HepG2 (cell line): ENCODE measurements around the gene IBA57.

Source experiments
- EZH2 ChIP-seq: conservative IDR thresholded peaks from 2 replicates; pipeline ENCODE4 v1.6.1; 2012; ENCODE audit warnings: mild to moderate bottlenecking, low read depth, low read length, moderate library complexity
- HIVEP1 ChIP-seq: sonication (generic); formaldehyde crosslinking; IDR thresholded peaks from 2 replicates; pipeline ENCODE4 v1.4.0; 2020; ENCODE audit warnings: mild to moderate bottlenecking, missing genetic modification reagents
- KDM3A ChIP-seq: IDR thresholded peaks from 2 replicates; pipeline ENCODE4 v1.6.1; 2018; ENCODE audit warnings: low read depth, missing compliant biosample characterization
- MAFK ChIP-seq, 2 experiments: IDR thresholded peaks in 1 of 2; conservative IDR thresholded peaks in 1 of 2; 2 replicates each; pipeline ENCODE4 v1.6.1; 2011; ENCODE audit warnings: improper control_type of control experiment in 2 of 2, low read length in 2 of 2
- SPEN ChIP-seq: sonication (generic); formaldehyde crosslinking; IDR thresholded peaks from 2 replicates; pipeline ENCODE4 v1.5.1; 2020; ENCODE audit warnings: low read depth, mild to moderate bottlenecking, missing genetic modification reagents
- ZNF549 ChIP-seq: sonication (generic); formaldehyde crosslinking; IDR thresholded peaks from 2 replicates; pipeline ENCODE4 v1.5.0; 2020; ENCODE audit warnings: missing genetic modification reagents
- ZNF75D ChIP-seq: sonication (generic); formaldehyde crosslinking; IDR thresholded peaks from 2 replicates; pipeline ENCODE4 v1.8.1; 2023; ENCODE audit warnings: missing genetic modification reagents, mild to moderate bottlenecking, borderline replicate concordance
- TF ChIP-seq, protein P1 (sequence below): IDR thresholded peaks from 2 replicates; pipeline ENCODE4 v1.6.1; 2016
- TF ChIP-seq, protein P2 (sequence below): conservative IDR thresholded peaks from 2 replicates; pipeline ENCODE4 v1.6.1; 2018; ENCODE audit warnings: missing genetic modification reagents
- TF ChIP-seq, protein P3 (sequence below): sonication (generic); formaldehyde crosslinking; IDR thresholded peaks from 2 replicates; pipeline ENCODE4 v1.4.0; 2020; ENCODE audit warnings: mild to moderate bottlenecking, missing genetic modification reagents
- TF ChIP-seq, protein P4 (sequence below): sonication (generic); formaldehyde crosslinking; IDR thresholded peaks from 2 replicates; pipeline ENCODE4 v1.5.0; 2020; ENCODE audit warnings: missing genetic modification reagents
- TF ChIP-seq, protein P5 (sequence below): sonication (generic); formaldehyde crosslinking; IDR thresholded peaks from 2 replicates; pipeline ENCODE4 v1.5.0; 2020; ENCODE audit warnings: mild to moderate bottlenecking, missing genetic modification reagents, moderate library complexity

DNA sequence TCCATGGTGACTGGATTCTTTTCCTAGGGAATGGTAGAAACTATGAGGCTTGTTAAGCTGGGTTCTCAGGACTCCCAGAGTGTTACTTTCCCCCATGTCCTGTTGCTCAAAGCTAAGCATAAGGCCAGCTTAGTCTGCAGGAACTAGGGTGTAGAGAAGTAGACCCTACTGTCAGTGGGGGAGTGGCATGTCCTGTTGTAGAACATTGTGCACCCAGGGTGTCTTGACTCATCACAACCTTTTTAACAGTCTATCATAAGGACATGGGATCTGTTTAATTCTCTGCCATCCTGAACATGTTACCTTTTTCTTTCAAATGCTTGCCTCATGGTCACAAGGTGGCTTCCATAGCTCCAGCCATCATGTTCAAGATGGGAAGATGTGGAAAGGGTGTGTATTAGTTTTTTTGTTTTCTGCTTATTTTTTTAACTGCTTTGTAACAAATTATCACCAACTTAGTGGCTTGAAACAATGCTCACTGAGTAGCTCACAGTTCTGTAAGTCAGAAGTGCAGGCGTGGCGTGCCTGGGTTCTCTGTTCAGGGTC, 59.6 kb downstream of the IBA57 start:
- no peak for TF ChIP-seq SPEN (CRISPR knock-in tag)
- TF ChIP-seq EZH2: no peak
- TF ChIP-seq, protein P1, sequence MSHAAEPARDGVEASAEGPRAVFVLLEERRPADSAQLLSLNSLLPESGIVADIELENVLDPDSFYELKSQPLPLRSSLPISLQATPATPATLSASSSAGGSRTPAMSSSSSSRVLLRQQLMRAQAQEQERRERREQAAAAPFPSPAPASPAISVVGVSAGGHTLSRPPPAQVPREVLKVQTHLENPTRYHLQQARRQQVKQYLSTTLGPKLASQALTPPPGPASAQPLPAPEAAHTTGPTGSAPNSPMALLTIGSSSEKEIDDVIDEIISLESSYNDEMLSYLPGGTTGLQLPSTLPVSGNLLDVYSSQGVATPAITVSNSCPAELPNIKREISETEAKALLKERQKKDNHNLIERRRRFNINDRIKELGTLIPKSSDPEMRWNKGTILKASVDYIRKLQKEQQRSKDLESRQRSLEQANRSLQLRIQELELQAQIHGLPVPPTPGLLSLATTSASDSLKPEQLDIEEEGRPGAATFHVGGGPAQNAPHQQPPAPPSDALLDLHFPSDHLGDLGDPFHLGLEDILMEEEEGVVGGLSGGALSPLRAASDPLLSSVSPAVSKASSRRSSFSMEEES (CRISPR knock-in tag): no peak
- TF ChIP-seq ZNF75D (CRISPR knock-in tag): no peak
- TF ChIP-seq, protein P2, sequence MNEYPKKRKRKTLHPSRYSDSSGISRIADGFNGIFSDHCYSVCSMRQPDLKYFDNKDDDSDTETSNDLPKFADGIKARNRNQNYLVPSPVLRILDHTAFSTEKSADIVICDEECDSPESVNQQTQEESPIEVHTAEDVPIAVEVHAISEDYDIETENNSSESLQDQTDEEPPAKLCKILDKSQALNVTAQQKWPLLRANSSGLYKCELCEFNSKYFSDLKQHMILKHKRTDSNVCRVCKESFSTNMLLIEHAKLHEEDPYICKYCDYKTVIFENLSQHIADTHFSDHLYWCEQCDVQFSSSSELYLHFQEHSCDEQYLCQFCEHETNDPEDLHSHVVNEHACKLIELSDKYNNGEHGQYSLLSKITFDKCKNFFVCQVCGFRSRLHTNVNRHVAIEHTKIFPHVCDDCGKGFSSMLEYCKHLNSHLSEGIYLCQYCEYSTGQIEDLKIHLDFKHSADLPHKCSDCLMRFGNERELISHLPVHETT: no peak
- TF ChIP-seq MAFK (conservative IDR thresholded peaks at IDR 0.05 in 1 of 2, IDR thresholded peaks at IDR 0.05 in 1 of 2; ENCODE audit: low read length in 2 of 2): no peak
- no peak for TF ChIP-seq HIVEP1
- TF ChIP-seq, protein P3, sequence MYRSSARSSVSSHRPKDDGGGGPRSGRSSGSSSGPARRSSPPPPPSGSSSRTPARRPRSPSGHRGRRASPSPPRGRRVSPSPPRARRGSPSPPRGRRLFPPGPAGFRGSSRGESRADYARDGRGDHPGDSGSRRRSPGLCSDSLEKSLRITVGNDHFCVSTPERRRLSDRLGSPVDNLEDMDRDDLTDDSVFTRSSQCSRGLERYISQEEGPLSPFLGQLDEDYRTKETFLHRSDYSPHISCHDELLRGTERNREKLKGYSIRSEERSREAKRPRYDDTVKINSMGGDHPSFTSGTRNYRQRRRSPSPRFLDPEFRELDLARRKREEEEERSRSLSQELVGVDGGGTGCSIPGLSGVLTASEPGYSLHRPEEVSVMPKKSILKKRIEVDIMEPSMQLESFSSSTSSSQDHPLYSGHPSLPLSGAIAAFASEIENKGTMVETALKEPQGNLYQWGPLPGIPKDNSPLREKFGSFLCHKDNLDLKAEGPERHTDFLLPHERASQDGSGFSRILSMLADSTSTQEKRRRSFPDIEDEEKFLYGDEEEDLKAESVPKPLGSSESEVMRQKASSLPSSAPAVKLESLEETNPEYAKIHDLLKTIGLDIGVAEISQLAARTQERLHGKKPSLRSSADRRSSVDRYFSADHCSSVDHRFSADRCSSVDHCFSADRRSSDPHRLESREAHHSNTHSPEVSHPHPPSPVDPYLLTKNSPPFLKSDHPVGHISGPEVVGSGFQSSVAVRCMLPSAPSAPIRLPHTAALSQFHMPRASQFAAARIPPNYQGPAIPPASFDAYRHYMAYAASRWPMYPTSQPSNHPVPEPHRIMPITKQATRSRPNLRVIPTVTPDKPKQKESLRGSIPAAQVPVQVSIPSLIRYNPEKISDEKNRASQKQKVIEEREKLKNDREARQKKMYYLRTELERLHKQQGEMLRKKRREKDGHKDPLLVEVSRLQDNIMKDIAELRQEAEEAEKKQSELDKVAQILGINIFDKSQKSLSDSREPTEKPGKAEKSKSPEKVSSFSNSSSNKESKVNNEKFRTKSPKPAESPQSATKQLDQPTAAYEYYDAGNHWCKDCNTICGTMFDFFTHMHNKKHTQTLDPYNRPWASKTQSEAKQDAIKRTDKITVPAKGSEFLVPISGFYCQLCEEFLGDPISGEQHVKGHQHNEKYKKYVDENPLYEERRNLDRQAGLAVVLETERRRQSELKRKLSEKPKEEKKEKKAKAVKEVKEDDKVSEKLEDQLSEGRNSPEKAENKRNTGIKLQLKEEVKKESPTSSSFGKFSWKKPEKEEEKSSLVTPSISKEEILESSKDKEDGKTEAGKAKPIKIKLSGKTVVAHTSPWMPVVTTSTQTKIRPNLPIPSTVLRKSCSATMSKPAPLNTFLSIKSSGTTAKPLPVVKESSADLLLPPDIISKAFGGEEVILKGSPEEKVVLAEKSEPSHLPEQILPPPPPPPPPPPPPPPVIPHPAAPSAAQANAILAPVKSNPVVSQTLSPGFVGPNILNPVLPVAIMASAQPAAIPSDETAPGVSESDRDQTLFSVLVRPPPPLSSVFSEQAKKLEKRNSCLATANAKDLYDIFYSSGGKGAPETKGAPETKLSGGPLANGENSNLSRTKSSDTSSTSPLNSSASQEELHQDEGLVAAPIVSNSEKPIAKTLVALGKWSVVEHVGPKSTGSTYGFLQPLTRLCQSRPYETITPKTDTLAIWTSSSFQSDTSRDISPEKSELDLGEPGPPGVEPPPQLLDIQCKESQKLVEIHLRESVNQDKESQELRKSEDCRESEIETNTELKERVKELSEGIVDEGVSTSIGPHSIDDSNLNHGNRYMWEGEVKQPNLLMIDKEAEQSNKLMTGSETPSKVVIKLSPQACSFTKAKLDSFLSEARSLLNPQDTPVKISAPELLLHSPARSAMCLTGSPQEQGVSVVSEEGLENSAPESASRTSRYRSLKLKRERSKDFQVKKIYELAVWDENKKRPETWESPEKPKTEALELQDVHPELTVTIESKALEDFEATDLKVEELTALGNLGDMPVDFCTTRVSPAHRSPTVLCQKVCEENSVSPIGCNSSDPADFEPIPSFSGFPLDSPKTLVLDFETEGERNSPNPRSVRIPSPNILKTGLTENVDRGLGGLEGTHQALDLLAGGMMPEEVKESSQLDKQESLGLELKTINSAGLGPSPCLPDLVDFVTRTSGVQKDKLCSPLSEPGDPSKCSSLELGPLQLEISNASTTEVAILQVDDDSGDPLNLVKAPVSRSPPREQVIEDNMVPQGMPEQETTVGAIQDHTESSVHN (CRISPR knock-in tag): no peak
- no peak for TF ChIP-seq KDM3A (CRISPR knock-in tag)
- no peak for TF ChIP-seq ZNF549 (CRISPR knock-in tag)
- TF ChIP-seq, protein P4, sequence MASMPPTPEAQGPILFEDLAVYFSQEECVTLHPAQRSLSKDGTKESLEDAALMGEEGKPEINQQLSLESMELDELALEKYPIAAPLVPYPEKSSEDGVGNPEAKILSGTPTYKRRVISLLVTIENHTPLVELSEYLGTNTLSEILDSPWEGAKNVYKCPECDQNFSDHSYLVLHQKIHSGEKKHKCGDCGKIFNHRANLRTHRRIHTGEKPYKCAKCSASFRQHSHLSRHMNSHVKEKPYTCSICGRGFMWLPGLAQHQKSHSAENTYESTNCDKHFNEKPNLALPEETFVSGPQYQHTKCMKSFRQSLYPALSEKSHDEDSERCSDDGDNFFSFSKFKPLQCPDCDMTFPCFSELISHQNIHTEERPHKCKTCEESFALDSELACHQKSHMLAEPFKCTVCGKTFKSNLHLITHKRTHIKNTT (CRISPR knock-in tag): no peak
- TF ChIP-seq, protein P5, sequence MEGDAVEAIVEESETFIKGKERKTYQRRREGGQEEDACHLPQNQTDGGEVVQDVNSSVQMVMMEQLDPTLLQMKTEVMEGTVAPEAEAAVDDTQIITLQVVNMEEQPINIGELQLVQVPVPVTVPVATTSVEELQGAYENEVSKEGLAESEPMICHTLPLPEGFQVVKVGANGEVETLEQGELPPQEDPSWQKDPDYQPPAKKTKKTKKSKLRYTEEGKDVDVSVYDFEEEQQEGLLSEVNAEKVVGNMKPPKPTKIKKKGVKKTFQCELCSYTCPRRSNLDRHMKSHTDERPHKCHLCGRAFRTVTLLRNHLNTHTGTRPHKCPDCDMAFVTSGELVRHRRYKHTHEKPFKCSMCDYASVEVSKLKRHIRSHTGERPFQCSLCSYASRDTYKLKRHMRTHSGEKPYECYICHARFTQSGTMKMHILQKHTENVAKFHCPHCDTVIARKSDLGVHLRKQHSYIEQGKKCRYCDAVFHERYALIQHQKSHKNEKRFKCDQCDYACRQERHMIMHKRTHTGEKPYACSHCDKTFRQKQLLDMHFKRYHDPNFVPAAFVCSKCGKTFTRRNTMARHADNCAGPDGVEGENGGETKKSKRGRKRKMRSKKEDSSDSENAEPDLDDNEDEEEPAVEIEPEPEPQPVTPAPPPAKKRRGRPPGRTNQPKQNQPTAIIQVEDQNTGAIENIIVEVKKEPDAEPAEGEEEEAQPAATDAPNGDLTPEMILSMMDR (CRISPR knock-in tag): no peak
